ENCODE results near the gene TCF20.

DNA sequence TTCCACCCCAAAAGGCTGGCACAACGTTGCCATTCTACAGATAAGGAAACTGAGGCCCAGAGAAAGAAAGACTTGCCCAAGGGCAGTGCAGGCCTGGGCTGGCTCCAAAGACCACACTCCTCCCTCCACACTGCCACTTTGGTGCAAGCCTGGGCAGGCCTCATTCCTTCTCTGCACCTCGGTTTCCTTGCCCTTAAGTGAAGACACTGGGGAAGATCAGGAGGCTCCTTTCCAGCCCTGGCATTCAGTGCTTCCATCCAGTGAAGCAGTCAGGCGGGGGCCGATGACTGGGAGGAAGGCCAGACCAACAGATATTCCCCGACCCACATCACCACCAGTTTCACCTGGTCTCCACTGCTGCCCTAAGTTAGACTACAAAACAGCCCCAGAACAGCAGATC lies 18.3 kb upstream of the TCF20 start:
- TF ChIP-seq, protein P1, sequence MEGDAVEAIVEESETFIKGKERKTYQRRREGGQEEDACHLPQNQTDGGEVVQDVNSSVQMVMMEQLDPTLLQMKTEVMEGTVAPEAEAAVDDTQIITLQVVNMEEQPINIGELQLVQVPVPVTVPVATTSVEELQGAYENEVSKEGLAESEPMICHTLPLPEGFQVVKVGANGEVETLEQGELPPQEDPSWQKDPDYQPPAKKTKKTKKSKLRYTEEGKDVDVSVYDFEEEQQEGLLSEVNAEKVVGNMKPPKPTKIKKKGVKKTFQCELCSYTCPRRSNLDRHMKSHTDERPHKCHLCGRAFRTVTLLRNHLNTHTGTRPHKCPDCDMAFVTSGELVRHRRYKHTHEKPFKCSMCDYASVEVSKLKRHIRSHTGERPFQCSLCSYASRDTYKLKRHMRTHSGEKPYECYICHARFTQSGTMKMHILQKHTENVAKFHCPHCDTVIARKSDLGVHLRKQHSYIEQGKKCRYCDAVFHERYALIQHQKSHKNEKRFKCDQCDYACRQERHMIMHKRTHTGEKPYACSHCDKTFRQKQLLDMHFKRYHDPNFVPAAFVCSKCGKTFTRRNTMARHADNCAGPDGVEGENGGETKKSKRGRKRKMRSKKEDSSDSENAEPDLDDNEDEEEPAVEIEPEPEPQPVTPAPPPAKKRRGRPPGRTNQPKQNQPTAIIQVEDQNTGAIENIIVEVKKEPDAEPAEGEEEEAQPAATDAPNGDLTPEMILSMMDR (IDR thresholded peaks at IDR 0.05; ENCODE audit: poor library complexity) = no peak
- no peak for TF ChIP-seq EZH2 (IDR thresholded peaks at IDR 0.05; ENCODE audit: borderline replicate concordance)
- no peak for TF ChIP-seq EZH2phosphoT487 (IDR thresholded peaks at IDR 0.05; ENCODE audit: low read depth, severe bottlenecking, unreplicated experiment)

Measured in hepatocyte (in vitro differentiated cells).